H9 (cell line): Measurements from ENCODE around the gene ACCSL. TPM values are rescaled to one million over a fixed set of nuclear protein-coding genes. Genes with fewer than 3 reads are reported as not detected.

Source experiments
- DNase-seq: peaks from one replicate; pipeline ENCODE4 v3.0.0-alpha.2; 2017
- H2AFZ ChIP-seq: one replicate; pipeline ENCODE4 v1.6.1; 2013; ENCODE audit warnings: mild to moderate bottlenecking, low read length, control low read depth, moderate library complexity
- H2AK5ac ChIP-seq: 2 replicates; pipeline ENCODE4 v1.6.1; 2013; ENCODE audit warnings: low read length, control low read depth, mixed read lengths; ENCODE audit not compliant: insufficient read length
- H2BK120ac ChIP-seq: one replicate; pipeline ENCODE4 v1.6.1; 2013; ENCODE audit warnings: low read depth, mild to moderate bottlenecking, low read length, control low read depth, inconsistent platforms; ENCODE audit not compliant: poor library complexity, severe bottlenecking
- H2BK12ac ChIP-seq: 2 replicates; pipeline ENCODE4 v1.6.1; 2013; ENCODE audit warnings: low read length, control low read depth, mixed read lengths, low read depth; ENCODE audit not compliant: insufficient read length
- H2BK15ac ChIP-seq: 2 replicates; pipeline ENCODE4 v1.6.1; 2013; ENCODE audit warnings: low read depth, low read length, control low read depth
- H2BK20ac ChIP-seq: one replicate; pipeline ENCODE4 v1.6.1; 2013; ENCODE audit warnings: low read depth, mild to moderate bottlenecking, low read length, control low read depth, inconsistent platforms; ENCODE audit not compliant: poor library complexity, severe bottlenecking
- H2BK5ac ChIP-seq: 2 replicates; pipeline ENCODE4 v1.6.1; 2013; ENCODE audit warnings: low read length, control low read depth, mixed read lengths; ENCODE audit not compliant: insufficient read length
- H3K14ac ChIP-seq: 2 replicates; pipeline ENCODE4 v1.6.1; 2013; ENCODE audit warnings: low read length, control low read depth; ENCODE audit not compliant: insufficient read depth
- H3K18ac ChIP-seq: 2 replicates; pipeline ENCODE4 v1.6.1; 2013; ENCODE audit warnings: low read depth, mild to moderate bottlenecking, mixed read lengths, low read length, control low read depth; ENCODE audit not compliant: insufficient read length
- H3K23ac ChIP-seq: 2 replicates; pipeline ENCODE4 v1.6.1; 2013; ENCODE audit warnings: low read length, control low read depth, mixed read lengths, low read depth; ENCODE audit not compliant: insufficient read length
- H3K23me2 ChIP-seq: 2 replicates; pipeline ENCODE4 v1.6.1; 2013; ENCODE audit warnings: low read depth, mild to moderate bottlenecking, mixed read lengths, low read length, control low read depth; ENCODE audit not compliant: insufficient read length, poor library complexity, severe bottlenecking
- H3K27ac ChIP-seq: 2 replicates; pipeline ENCODE4 v1.5.1; 2013; ENCODE audit warnings: low read length, control low read depth, mixed read lengths, low read depth; ENCODE audit not compliant: insufficient read length
- H3K27me3 ChIP-seq: 2 replicates; pipeline ENCODE4 v1.6.1; 2013; ENCODE audit warnings: low read length, control low read depth, inconsistent platforms; ENCODE audit not compliant: insufficient read depth
- H3K4ac ChIP-seq: 2 replicates; pipeline ENCODE4 v1.6.1; 2013; ENCODE audit warnings: low read depth, mild to moderate bottlenecking, control low read depth, inconsistent platforms, low read length, moderate library complexity
- H3K4me1 ChIP-seq: 2 replicates; pipeline ENCODE4 v1.6.1; 2013; ENCODE audit warnings: low read length, control low read depth, inconsistent platforms; ENCODE audit not compliant: insufficient read depth
- H3K4me2 ChIP-seq: 2 replicates; pipeline ENCODE4 v1.6.1; 2013; ENCODE audit warnings: low read length, control low read depth, mixed read lengths; ENCODE audit not compliant: insufficient read length, insufficient read depth
- H3K56ac ChIP-seq: 2 replicates; pipeline ENCODE4 v1.6.1; 2013; ENCODE audit warnings: low read depth, mild to moderate bottlenecking, mixed read lengths, low read length, control low read depth; ENCODE audit not compliant: insufficient read length
- H3K79me1 ChIP-seq: 2 replicates; pipeline ENCODE4 v1.6.1; 2013; ENCODE audit warnings: low read depth, mild to moderate bottlenecking, moderate library complexity, low read length, control low read depth, inconsistent platforms; ENCODE audit not compliant: insufficient read depth, poor library complexity, severe bottlenecking
- H3K79me2 ChIP-seq: 2 replicates; pipeline ENCODE4 v1.6.1; 2013; ENCODE audit warnings: low read length, control low read depth, inconsistent platforms; ENCODE audit not compliant: insufficient read depth
- H3K9ac ChIP-seq: 2 replicates; pipeline ENCODE4 v1.6.1; 2013; ENCODE audit warnings: low read length, control low read depth, mixed read lengths; ENCODE audit not compliant: insufficient read length; ENCODE audit errors: extremely low read depth
- H3K9me3 ChIP-seq: one replicate; pipeline ENCODE4 v1.6.1; 2013; ENCODE audit warnings: low read depth, low read length, inconsistent platforms; ENCODE audit not compliant: control insufficient read depth
- H3T11ph ChIP-seq: one replicate; pipeline ENCODE4 v1.6.1; 2013; ENCODE audit warnings: mild to moderate bottlenecking, low read length, control low read depth, inconsistent platforms
- H4K20me1 ChIP-seq: one replicate; pipeline ENCODE4 v1.6.1; 2013; ENCODE audit not compliant: control insufficient read depth, insufficient read length, insufficient read depth
- H4K5ac ChIP-seq: 2 replicates; pipeline ENCODE4 v1.6.1; 2013; ENCODE audit warnings: low read depth, mild to moderate bottlenecking, mixed read lengths, low read length, control low read depth; ENCODE audit not compliant: insufficient read length
- H4K8ac ChIP-seq: replicated peaks from 2 replicates; pipeline ENCODE4 v1.6.1; 2013; ENCODE audit warnings: low read length, control low read depth, mixed read lengths, low read depth; ENCODE audit not compliant: insufficient read length
- H4K91ac ChIP-seq: 2 replicates; pipeline ENCODE4 v1.6.1; 2013; ENCODE audit warnings: low read depth, mild to moderate bottlenecking, moderate library complexity, mixed read lengths, low read length, control low read depth; ENCODE audit not compliant: insufficient read length
- H3K27ac Mint-ChIP-seq, 3 experiments: 2 replicates in 2 of 3; 3 replicates in 1 of 3; pipeline ENCODE4 v1.8.0; 2020 to 2021; ENCODE audit warnings: mixed read lengths in 3 of 3, mild to moderate bottlenecking in 1 of 3, moderate library complexity in 1 of 3
- H3K27me3 Mint-ChIP-seq: 2 replicates; pipeline ENCODE4 v1.8.0; 2021; ENCODE audit warnings: low read depth, mild to moderate bottlenecking, moderate library complexity, mixed read lengths
- H3K36me3 Mint-ChIP-seq, 3 experiments: 2 replicates in 2 of 3; 3 replicates in 1 of 3; pipeline ENCODE4 v1.8.0; 2020 to 2021; ENCODE audit warnings: low read depth in 3 of 3, mixed read lengths in 3 of 3; ENCODE audit not compliant: insufficient read depth in 1 of 3
- H3K4me1 Mint-ChIP-seq, 2 experiments: 2 replicates each; pipeline ENCODE4 v1.8.0; 2020; ENCODE audit warnings: mixed read lengths in 2 of 2
- H3K4me3 Mint-ChIP-seq, 2 experiments: 2 replicates in 1 of 2; 3 replicates in 1 of 2; pipeline ENCODE4 v1.8.0; 2020 to 2021; ENCODE audit warnings: mild to moderate bottlenecking in 2 of 2, mixed read lengths in 2 of 2, moderate library complexity in 1 of 2
- H3K9me3 Mint-ChIP-seq, 2 experiments: 2 replicates in 1 of 2; 3 replicates in 1 of 2; pipeline ENCODE4 v1.8.0; 2020; ENCODE audit warnings: mild to moderate bottlenecking in 2 of 2, mixed read lengths in 2 of 2, moderate library complexity in 1 of 2
- WGBS: extraction: QIAGEN DNeasy Blood & Tissue Kit; methylation state at CpG from one replicate; pipeline ENCODE4 v1.1.7; 2013; ENCODE audit warnings: missing lambda C conversion rate, low lambda C conversion rate, mixed read lengths; ENCODE audit not compliant: insufficient read length; ENCODE audit errors: extremely low coverage; 5-methylcytosine and 5-hydroxymethylcytosine counted together
- total RNA-seq: library from RNA; stranded (reverse); gene quantifications from 2 replicates; pipeline ENCODE4 v1.2.1, GENCODE V29; 2021
- TF ChIP-seq, protein P1 (sequence below): fragments of 200-600 bp; sonication (generic); conservative IDR thresholded peaks from 3 replicates; pipeline ENCODE4 v1.8.0; 2021; ENCODE audit warnings: antibody characterized with exemption, mild to moderate bottlenecking

Gene ACCSL
- total RNA-seq, 1 experiment from 2014 or later, result not detected

DNA sequence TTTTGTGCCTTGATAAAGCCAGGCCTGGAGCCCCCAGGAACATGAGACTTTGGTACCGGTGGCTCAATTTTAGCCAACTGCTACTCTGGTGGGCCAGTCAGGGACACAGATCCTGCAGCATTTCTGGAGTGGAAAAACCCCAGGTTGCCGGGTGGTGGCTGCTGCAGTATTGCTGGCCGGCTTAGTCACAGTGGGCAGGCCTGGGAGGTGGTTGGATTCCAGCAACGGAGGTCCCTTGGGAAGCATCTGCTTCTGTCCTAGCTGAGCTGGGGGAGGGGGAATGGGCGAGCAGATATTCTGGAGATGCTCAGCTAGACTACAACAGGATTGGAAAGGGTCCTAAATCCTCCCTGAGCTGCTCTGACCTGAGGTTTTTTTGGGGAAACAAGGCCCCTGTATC lies 31.6 kb upstream of the ACCSL start:
- H2BK20ac ChIP-seq, result no peak overlapping the region
- H3K79me1 ChIP-seq, result no peaks in the 10 kb centered on the region
- H3K14ac ChIP-seq, result no peak overlapping the region
- no peak overlapping the region; a peak in 1 of 7 replicates for H3K27ac Mint-ChIP-seq
- H3K36me3 Mint-ChIP-seq, result no peaks in the 10 kb centered on the region; a peak in 1 of 7 replicates
- no peak overlapping the region for H3K18ac ChIP-seq
- no peaks in the 10 kb centered on the region for H3K9me3 Mint-ChIP-seq
- no peak overlapping the region for H4K8ac ChIP-seq
- TF ChIP-seq, protein P1, sequence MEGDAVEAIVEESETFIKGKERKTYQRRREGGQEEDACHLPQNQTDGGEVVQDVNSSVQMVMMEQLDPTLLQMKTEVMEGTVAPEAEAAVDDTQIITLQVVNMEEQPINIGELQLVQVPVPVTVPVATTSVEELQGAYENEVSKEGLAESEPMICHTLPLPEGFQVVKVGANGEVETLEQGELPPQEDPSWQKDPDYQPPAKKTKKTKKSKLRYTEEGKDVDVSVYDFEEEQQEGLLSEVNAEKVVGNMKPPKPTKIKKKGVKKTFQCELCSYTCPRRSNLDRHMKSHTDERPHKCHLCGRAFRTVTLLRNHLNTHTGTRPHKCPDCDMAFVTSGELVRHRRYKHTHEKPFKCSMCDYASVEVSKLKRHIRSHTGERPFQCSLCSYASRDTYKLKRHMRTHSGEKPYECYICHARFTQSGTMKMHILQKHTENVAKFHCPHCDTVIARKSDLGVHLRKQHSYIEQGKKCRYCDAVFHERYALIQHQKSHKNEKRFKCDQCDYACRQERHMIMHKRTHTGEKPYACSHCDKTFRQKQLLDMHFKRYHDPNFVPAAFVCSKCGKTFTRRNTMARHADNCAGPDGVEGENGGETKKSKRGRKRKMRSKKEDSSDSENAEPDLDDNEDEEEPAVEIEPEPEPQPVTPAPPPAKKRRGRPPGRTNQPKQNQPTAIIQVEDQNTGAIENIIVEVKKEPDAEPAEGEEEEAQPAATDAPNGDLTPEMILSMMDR, result no peak
- no peak overlapping the region for H3K9ac ChIP-seq
- H3K4me2 ChIP-seq, result no peak overlapping the region
- no peak overlapping the region for H4K91ac ChIP-seq
- H2AK5ac ChIP-seq, result no peak overlapping the region
- no peak overlapping the region for H2AFZ ChIP-seq
- H3K27ac ChIP-seq, result no peak overlapping the region
- no peak overlapping the region for H3K23ac ChIP-seq
- H3K4me1 Mint-ChIP-seq, result no peaks in the 10 kb centered on the region
- no peaks in the 10 kb centered on the region for H4K20me1 ChIP-seq
- no peak overlapping the region for H2BK5ac ChIP-seq
- H3K79me2 ChIP-seq, result no peaks in the 10 kb centered on the region
- H3K9me3 ChIP-seq, result no peaks in the 10 kb centered on the region
- no peaks in the 10 kb centered on the region for H3K27me3 ChIP-seq
- H3K27me3 Mint-ChIP-seq, result peaks cover 22% of the 10 kb centered on the region
- H3K56ac ChIP-seq, result no peak overlapping the region
- no peaks in the 10 kb centered on the region for H3K4me1 ChIP-seq
- H3K23me2 ChIP-seq, result no peaks in the 10 kb centered on the region
- no peak overlapping the region for H3T11ph ChIP-seq
- H3K4ac ChIP-seq, result no peak overlapping the region
- no peak overlapping the region for H4K5ac ChIP-seq
- peak; percentile 22 for DNase-seq
- H2BK12ac ChIP-seq, result no peak overlapping the region
- no peak overlapping the region for H3K4me3 Mint-ChIP-seq
- H2BK15ac ChIP-seq, result no peak overlapping the region
- no CpG with 5 or more reads among the region's 5 CpGs for WGBS
- no peak overlapping the region for H2BK120ac ChIP-seq
